Spleen (tissue), 7 donors: ENCODE measurements around the gene PTGS1.

Experiments used
- POLR2A ChIP-seq, 3 donors: fragments of 450-650 bp; IDR thresholded peaks; one replicate each; pipeline ENCODE4 v1.5.1; 2017; ENCODE audit warnings: antibody characterized with exemption in 3 of 3, mild to moderate bottlenecking in 1 of 3
- POLR2AphosphoS5 ChIP-seq, 3 donors: sonication (generic); formaldehyde crosslinking; IDR thresholded peaks; one replicate each; pipeline ENCODE4 v1.5.1; 2017; ENCODE audit warnings: antibody characterized with exemption in 3 of 3
- TF ChIP-seq, protein P1 (sequence below), 11 experiments: fragments of 200-600 bp in 7 of 11; fragments of 450-650 bp in 4 of 11; sonication (generic) in 4 of 11; IDR thresholded peaks in 8 of 11; conservative IDR thresholded peaks in 3 of 11; 1 replicate in 7 of 11; 2 replicates in 4 of 11; pipeline versions ENCODE4 v1.4.0 to v1.8.0; 2016 to 2021; ENCODE audit warnings: antibody characterized with exemption in 11 of 11, inconsistent platforms in 4 of 11, mild to moderate bottlenecking in 1 of 11
- donor health status: DM: no; HTN: no; CAD: no; lungs with moderate emphysema.
- donor health status: DM: no; HTN: no; CAD: no.
- donor health status: DM: no; HTN: no; CAD: no.

DNA sequence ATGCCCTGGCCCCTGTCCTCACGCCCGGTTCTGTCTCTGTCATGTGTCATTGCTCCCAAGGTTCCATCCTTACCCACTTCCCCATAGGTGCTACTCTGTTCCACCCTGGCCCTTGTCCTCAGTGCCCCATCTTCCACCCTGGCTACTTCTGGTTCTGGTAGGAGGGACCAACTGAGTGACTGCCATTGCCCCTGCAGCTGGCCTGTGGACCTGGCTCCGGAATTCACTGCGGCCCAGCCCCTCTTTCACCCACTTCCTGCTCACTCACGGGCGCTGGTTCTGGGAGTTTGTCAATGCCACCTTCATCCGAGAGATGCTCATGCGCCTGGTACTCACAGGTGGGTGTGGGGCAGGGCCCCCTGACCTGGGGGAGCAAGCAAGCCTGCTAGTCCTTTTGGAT lies 7.4 kb downstream of the PTGS1 start:
- TF ChIP-seq POLR2A (IDR thresholded peaks at IDR 0.05) (no peak), POLR2AphosphoS5 (IDR thresholded peaks at IDR 0.05) (no peak)
- TF ChIP-seq, protein P1, sequence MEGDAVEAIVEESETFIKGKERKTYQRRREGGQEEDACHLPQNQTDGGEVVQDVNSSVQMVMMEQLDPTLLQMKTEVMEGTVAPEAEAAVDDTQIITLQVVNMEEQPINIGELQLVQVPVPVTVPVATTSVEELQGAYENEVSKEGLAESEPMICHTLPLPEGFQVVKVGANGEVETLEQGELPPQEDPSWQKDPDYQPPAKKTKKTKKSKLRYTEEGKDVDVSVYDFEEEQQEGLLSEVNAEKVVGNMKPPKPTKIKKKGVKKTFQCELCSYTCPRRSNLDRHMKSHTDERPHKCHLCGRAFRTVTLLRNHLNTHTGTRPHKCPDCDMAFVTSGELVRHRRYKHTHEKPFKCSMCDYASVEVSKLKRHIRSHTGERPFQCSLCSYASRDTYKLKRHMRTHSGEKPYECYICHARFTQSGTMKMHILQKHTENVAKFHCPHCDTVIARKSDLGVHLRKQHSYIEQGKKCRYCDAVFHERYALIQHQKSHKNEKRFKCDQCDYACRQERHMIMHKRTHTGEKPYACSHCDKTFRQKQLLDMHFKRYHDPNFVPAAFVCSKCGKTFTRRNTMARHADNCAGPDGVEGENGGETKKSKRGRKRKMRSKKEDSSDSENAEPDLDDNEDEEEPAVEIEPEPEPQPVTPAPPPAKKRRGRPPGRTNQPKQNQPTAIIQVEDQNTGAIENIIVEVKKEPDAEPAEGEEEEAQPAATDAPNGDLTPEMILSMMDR (IDR thresholded peaks at IDR 0.05 in 8 of 11, conservative IDR thresholded peaks at IDR 0.05 in 3 of 11) = no peak
